Body of pancreas (tissue), 4 donors: ENCODE measurements around the gene RHBDF1.

Experiments
- CTCF ChIP-seq, 7 experiments: fragments of 450-650 bp in 4 of 7; fragments of 200-600 bp in 3 of 7; sonication (generic) in 3 of 7; IDR thresholded peaks; one replicate each; pipeline ENCODE4 v1.5.1; 2016 to 2019; ENCODE audit warnings: antibody characterized with exemption in 7 of 7
- POLR2A ChIP-seq, 3 donors: fragments of 450-650 bp; IDR thresholded peaks; one replicate each; pipeline ENCODE4 v1.6.1; 2016; ENCODE audit warnings: antibody characterized with exemption in 3 of 3, mild to moderate bottlenecking in 2 of 3

- TF ChIP-seq POLR2A (IDR thresholded peaks at IDR 0.05) (no peak), CTCF (IDR thresholded peaks at IDR 0.05) (no peak)
These were observed 62.3 kb downstream of the RHBDF1 start for GRCh38 chr16:9903-10665.
